H9 (cell line): ENCODE data around the gene COL23A1. TPM values are rescaled to one million over a fixed set of nuclear protein-coding genes. Genes with fewer than 3 reads are reported as not detected.

Experiments used
- DNase-seq: peaks from one replicate; pipeline ENCODE4 v3.0.0-alpha.2; 2017
- H2AFZ ChIP-seq: one replicate; pipeline ENCODE4 v1.6.1; 2013; ENCODE audit warnings: mild to moderate bottlenecking, low read length, control low read depth, moderate library complexity
- H2AK5ac ChIP-seq: 2 replicates; pipeline ENCODE4 v1.6.1; 2013; ENCODE audit warnings: low read length, control low read depth, mixed read lengths; ENCODE audit not compliant: insufficient read length
- H2BK120ac ChIP-seq: one replicate; pipeline ENCODE4 v1.6.1; 2013; ENCODE audit warnings: low read depth, mild to moderate bottlenecking, low read length, control low read depth, inconsistent platforms; ENCODE audit not compliant: poor library complexity, severe bottlenecking
- H2BK12ac ChIP-seq: 2 replicates; pipeline ENCODE4 v1.6.1; 2013; ENCODE audit warnings: low read length, control low read depth, mixed read lengths, low read depth; ENCODE audit not compliant: insufficient read length
- H2BK15ac ChIP-seq: 2 replicates; pipeline ENCODE4 v1.6.1; 2013; ENCODE audit warnings: low read depth, low read length, control low read depth
- H2BK20ac ChIP-seq: one replicate; pipeline ENCODE4 v1.6.1; 2013; ENCODE audit warnings: low read depth, mild to moderate bottlenecking, low read length, control low read depth, inconsistent platforms; ENCODE audit not compliant: poor library complexity, severe bottlenecking
- H2BK5ac ChIP-seq: 2 replicates; pipeline ENCODE4 v1.6.1; 2013; ENCODE audit warnings: low read length, control low read depth, mixed read lengths; ENCODE audit not compliant: insufficient read length
- H3K14ac ChIP-seq: 2 replicates; pipeline ENCODE4 v1.6.1; 2013; ENCODE audit warnings: low read length, control low read depth; ENCODE audit not compliant: insufficient read depth
- H3K18ac ChIP-seq: 2 replicates; pipeline ENCODE4 v1.6.1; 2013; ENCODE audit warnings: low read depth, mild to moderate bottlenecking, mixed read lengths, low read length, control low read depth; ENCODE audit not compliant: insufficient read length
- H3K23ac ChIP-seq: 2 replicates; pipeline ENCODE4 v1.6.1; 2013; ENCODE audit warnings: low read length, control low read depth, mixed read lengths, low read depth; ENCODE audit not compliant: insufficient read length
- H3K23me2 ChIP-seq: 2 replicates; pipeline ENCODE4 v1.6.1; 2013; ENCODE audit warnings: low read depth, mild to moderate bottlenecking, mixed read lengths, low read length, control low read depth; ENCODE audit not compliant: insufficient read length, poor library complexity, severe bottlenecking
- H3K27ac ChIP-seq: 2 replicates; pipeline ENCODE4 v1.5.1; 2013; ENCODE audit warnings: low read length, control low read depth, mixed read lengths, low read depth; ENCODE audit not compliant: insufficient read length
- H3K27me3 ChIP-seq: 2 replicates; pipeline ENCODE4 v1.6.1; 2013; ENCODE audit warnings: low read length, control low read depth, inconsistent platforms; ENCODE audit not compliant: insufficient read depth
- H3K4ac ChIP-seq: 2 replicates; pipeline ENCODE4 v1.6.1; 2013; ENCODE audit warnings: low read depth, mild to moderate bottlenecking, control low read depth, inconsistent platforms, low read length, moderate library complexity
- H3K4me1 ChIP-seq: 2 replicates; pipeline ENCODE4 v1.6.1; 2013; ENCODE audit warnings: low read length, control low read depth, inconsistent platforms; ENCODE audit not compliant: insufficient read depth
- H3K4me2 ChIP-seq: 2 replicates; pipeline ENCODE4 v1.6.1; 2013; ENCODE audit warnings: low read length, control low read depth, mixed read lengths; ENCODE audit not compliant: insufficient read length, insufficient read depth
- H3K56ac ChIP-seq: 2 replicates; pipeline ENCODE4 v1.6.1; 2013; ENCODE audit warnings: low read depth, mild to moderate bottlenecking, mixed read lengths, low read length, control low read depth; ENCODE audit not compliant: insufficient read length
- H3K79me1 ChIP-seq: 2 replicates; pipeline ENCODE4 v1.6.1; 2013; ENCODE audit warnings: low read depth, mild to moderate bottlenecking, moderate library complexity, low read length, control low read depth, inconsistent platforms; ENCODE audit not compliant: insufficient read depth, poor library complexity, severe bottlenecking
- H3K79me2 ChIP-seq: 2 replicates; pipeline ENCODE4 v1.6.1; 2013; ENCODE audit warnings: low read length, control low read depth, inconsistent platforms; ENCODE audit not compliant: insufficient read depth
- H3K9ac ChIP-seq: 2 replicates; pipeline ENCODE4 v1.6.1; 2013; ENCODE audit warnings: low read length, control low read depth, mixed read lengths; ENCODE audit not compliant: insufficient read length; ENCODE audit errors: extremely low read depth
- H3K9me3 ChIP-seq: one replicate; pipeline ENCODE4 v1.6.1; 2013; ENCODE audit warnings: low read depth, low read length, inconsistent platforms; ENCODE audit not compliant: control insufficient read depth
- H3T11ph ChIP-seq: one replicate; pipeline ENCODE4 v1.6.1; 2013; ENCODE audit warnings: mild to moderate bottlenecking, low read length, control low read depth, inconsistent platforms
- H4K20me1 ChIP-seq: one replicate; pipeline ENCODE4 v1.6.1; 2013; ENCODE audit not compliant: control insufficient read depth, insufficient read length, insufficient read depth
- H4K5ac ChIP-seq: 2 replicates; pipeline ENCODE4 v1.6.1; 2013; ENCODE audit warnings: low read depth, mild to moderate bottlenecking, mixed read lengths, low read length, control low read depth; ENCODE audit not compliant: insufficient read length
- H4K8ac ChIP-seq: replicated peaks from 2 replicates; pipeline ENCODE4 v1.6.1; 2013; ENCODE audit warnings: low read length, control low read depth, mixed read lengths, low read depth; ENCODE audit not compliant: insufficient read length
- H4K91ac ChIP-seq: 2 replicates; pipeline ENCODE4 v1.6.1; 2013; ENCODE audit warnings: low read depth, mild to moderate bottlenecking, moderate library complexity, mixed read lengths, low read length, control low read depth; ENCODE audit not compliant: insufficient read length
- H3K27ac Mint-ChIP-seq, 3 experiments: 2 replicates in 2 of 3; 3 replicates in 1 of 3; pipeline ENCODE4 v1.8.0; 2020 to 2021; ENCODE audit warnings: mixed read lengths in 3 of 3, mild to moderate bottlenecking in 1 of 3, moderate library complexity in 1 of 3
- H3K27me3 Mint-ChIP-seq: 2 replicates; pipeline ENCODE4 v1.8.0; 2021; ENCODE audit warnings: low read depth, mild to moderate bottlenecking, moderate library complexity, mixed read lengths
- H3K36me3 Mint-ChIP-seq, 3 experiments: 2 replicates in 2 of 3; 3 replicates in 1 of 3; pipeline ENCODE4 v1.8.0; 2020 to 2021; ENCODE audit warnings: low read depth in 3 of 3, mixed read lengths in 3 of 3; ENCODE audit not compliant: insufficient read depth in 1 of 3
- H3K4me1 Mint-ChIP-seq, 2 experiments: 2 replicates each; pipeline ENCODE4 v1.8.0; 2020; ENCODE audit warnings: mixed read lengths in 2 of 2
- H3K4me3 Mint-ChIP-seq, 2 experiments: 2 replicates in 1 of 2; 3 replicates in 1 of 2; pipeline ENCODE4 v1.8.0; 2020 to 2021; ENCODE audit warnings: mild to moderate bottlenecking in 2 of 2, mixed read lengths in 2 of 2, moderate library complexity in 1 of 2
- H3K9me3 Mint-ChIP-seq, 2 experiments: 2 replicates in 1 of 2; 3 replicates in 1 of 2; pipeline ENCODE4 v1.8.0; 2020; ENCODE audit warnings: mild to moderate bottlenecking in 2 of 2, mixed read lengths in 2 of 2, moderate library complexity in 1 of 2
- CTCF ChIP-seq: fragments of 200-600 bp; sonication (generic); conservative IDR thresholded peaks from 3 replicates; pipeline ENCODE4 v1.8.0; 2021; ENCODE audit warnings: antibody characterized with exemption, mild to moderate bottlenecking
- WGBS: extraction: QIAGEN DNeasy Blood & Tissue Kit; methylation state at CpG from one replicate; pipeline ENCODE4 v1.1.7; 2013; ENCODE audit warnings: missing lambda C conversion rate, low lambda C conversion rate, mixed read lengths; ENCODE audit not compliant: insufficient read length; ENCODE audit errors: extremely low coverage; 5-methylcytosine and 5-hydroxymethylcytosine counted together
- total RNA-seq: library from RNA; stranded (reverse); gene quantifications from 2 replicates; pipeline ENCODE4 v1.2.1, GENCODE V29; 2021

The COL23A1 gene
- total RNA-seq, 1 experiment from 2014 or later = 2.6 TPM

- no peak overlapping the region for H2BK20ac ChIP-seq
- no peak overlapping the region for H4K5ac ChIP-seq
- H4K20me1 ChIP-seq = no peaks in the 10 kb centered on the region
- Mint-ChIP-seq H3K27ac (peak overlapping the region in 2 of 3 experiments; percentile 17 to 89; a peak in 2 of 7 replicates), H3K36me3 (peaks cover 2 to 22% (median 19%) of the 10 kb centered on the region in 3 experiments; a peak in 6 of 7 replicates), H3K9me3 (peaks cover 0 to 6% of the 10 kb centered on the region in 2 experiments; a peak in 3 of 5 replicates), H3K4me1 (peaks cover 31 to 46% of the 10 kb centered on the region in 2 experiments), H3K4me3 (peak overlapping the region; percentile 96 to 99), H3K27me3 (peaks cover 26% of the 10 kb centered on the region)
- no peak overlapping the region for H3K18ac ChIP-seq
- H2AK5ac ChIP-seq = no peak overlapping the region
- no peak overlapping the region for H4K8ac ChIP-seq
- H2BK5ac ChIP-seq = no peak overlapping the region
- H3K4me1 ChIP-seq = peaks cover 9% of the 10 kb centered on the region; the same call in 1 of the 2 replicates
- no peak overlapping the region for H3K27ac ChIP-seq
- H3K23ac ChIP-seq = no peak overlapping the region
- no peaks in the 10 kb centered on the region for H3K27me3 ChIP-seq
- no peak overlapping the region for H2BK120ac ChIP-seq
- no peak overlapping the region for H3K4ac ChIP-seq
- no peak for DNase-seq
- no peaks in the 10 kb centered on the region for H3K9me3 ChIP-seq
- H3K9ac ChIP-seq = peak overlapping the region; percentile 93
- peaks cover 7% of the 10 kb centered on the region for H3K79me1 ChIP-seq
- no peak overlapping the region for H3T11ph ChIP-seq
- H4K91ac ChIP-seq = no peak overlapping the region
- peaks cover 11% of the 10 kb centered on the region for H3K23me2 ChIP-seq
- no peak overlapping the region for H2BK12ac ChIP-seq
- no peak overlapping the region for H3K14ac ChIP-seq
- no peak overlapping the region for H2AFZ ChIP-seq
- H3K56ac ChIP-seq = no peak overlapping the region
- H3K79me2 ChIP-seq = peaks cover 10% of the 10 kb centered on the region; the same call in 1 of the 2 replicates
- peak overlapping the region; percentile 75 for H3K4me2 ChIP-seq
- H2BK15ac ChIP-seq = no peak overlapping the region
- no CpG with 5 or more reads among the region's 15 CpGs for WGBS
- no peak for TF ChIP-seq CTCF
These were observed 34.7 kb upstream of the COL23A1 start for GRCh38 chr5:178624631-178625546.
